ENCODE measurements around the gene FAM89B. TPM values are rescaled to one million over a fixed set of nuclear protein-coding genes. Genes with fewer than 3 reads are reported as not detected.
A peak's percentile ranks its signal among the peaks of the same experiment; 100 is the strongest.

FAM89B gene
- total and polyA plus RNA-seq, 2 of the 8 experiments (the other 6 are each of a cell fraction or from before 2014, with no cell fraction given) = 15.8 to 32.4 TPM

DNA sequence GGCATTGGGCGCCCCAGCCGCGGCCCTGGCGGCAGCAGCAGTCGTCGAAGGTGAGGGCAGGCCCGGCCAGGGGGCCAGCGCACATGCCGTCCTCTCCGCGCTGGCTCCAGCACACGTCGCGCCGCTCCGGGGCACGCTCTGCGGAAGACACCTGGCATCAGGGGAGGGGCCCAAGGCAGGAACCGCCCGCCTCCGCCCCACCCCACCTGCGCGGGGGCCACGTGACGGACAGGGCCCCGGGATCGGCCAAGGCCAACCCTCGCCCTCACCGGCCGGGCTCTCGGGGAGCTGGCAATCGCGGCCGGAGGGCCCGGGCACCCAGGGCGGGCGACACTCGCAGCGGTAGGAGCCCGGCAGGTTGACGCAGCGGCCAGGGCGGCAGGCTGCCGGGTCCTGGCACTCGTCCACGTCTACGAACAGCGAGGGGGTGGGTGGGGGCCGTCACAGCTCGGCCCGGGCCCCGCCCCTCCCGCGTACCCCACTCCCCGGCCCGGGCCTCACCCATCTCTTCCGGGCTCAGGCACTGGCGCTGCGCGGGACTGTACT is 32.5 kb upstream of the FAM89B start (continued):
- TF ChIP-seq SIN3A (conservative IDR thresholded peaks at IDR 0.05 in 1 of 2, IDR thresholded peaks at IDR 0.05 in 1 of 2; ENCODE audit: low read depth in 1 of 2, low read length in 2 of 2) (no peak; a peak in 1 of 4 replicates), EP300 (IDR thresholded peaks at IDR 0.05; ENCODE audit: borderline replicate concordance in 1 of 2, low read depth in 2 of 2, low read length in 2 of 2) (no peak), ATF3 (IDR thresholded peaks at IDR 0.05; ENCODE audit: insufficient read depth, low read depth, low read length) (0 out of 2 replicates have a peak, but pooled peaks have one; percentile 48), TAF7 (optimal IDR thresholded peaks at IDR 0.05; ENCODE audit: borderline replicate concordance, low read depth, low read length) (no peak), CREB1 (IDR thresholded peaks at IDR 0.05) (no peak), TEAD4 (IDR thresholded peaks at IDR 0.05; ENCODE audit: low read depth, low read length) (0 out of 2 replicates have a peak, but pooled peaks have one; percentile 13), TAF1 (IDR thresholded peaks at IDR 0.05; ENCODE audit: low read depth, low read length) (no peak), BCL11A (IDR thresholded peaks at IDR 0.05; ENCODE audit: low read depth in 2 of 2, low read length in 2 of 2) (no peak), SAP30 (IDR thresholded peaks at IDR 0.05; ENCODE audit: insufficient read depth, insufficient replicate concordance, low read length) (no peak), CBX8 (IDR thresholded peaks at IDR 0.05; ENCODE audit: borderline replicate concordance, low read depth, low read length) (no peak), NRF1 (IDR thresholded peaks at IDR 0.05; ENCODE audit: low read depth, low read length) (no peak), RBBP5 (IDR thresholded peaks at IDR 0.05; ENCODE audit: borderline replicate concordance, low read depth, low read length) (no peak; the same call in 1 of the 2 replicates), USF2 (IDR thresholded peaks at IDR 0.05; ENCODE audit: low read length) (peak; percentile 80), RXRA (IDR thresholded peaks at IDR 0.05; ENCODE audit: insufficient read depth, low read depth, low read length) (no peak), SP2 (IDR thresholded peaks at IDR 0.05; ENCODE audit: low read length) (no peak), CTBP2 (IDR thresholded peaks at IDR 0.05; ENCODE audit: borderline replicate concordance, insufficient read depth, insufficient read length, low read length) (peak; percentile 34), ASH2L (IDR thresholded peaks at IDR 0.05; ENCODE audit: low read length) (no peak), CEBPB (IDR thresholded peaks at IDR 0.05; ENCODE audit: low read depth, low read length) (no peak), EGR1 (IDR thresholded peaks at IDR 0.05; ENCODE audit: borderline replicate concordance, low read depth, low read length) (no peak), CHD2 (IDR thresholded peaks at IDR 0.05; ENCODE audit: low read length) (no peak), EZH2 (IDR thresholded peaks at IDR 0.05; ENCODE audit: low read depth, low read length, severe bottlenecking) (no peak)
- TF ChIP-seq, protein P1, sequence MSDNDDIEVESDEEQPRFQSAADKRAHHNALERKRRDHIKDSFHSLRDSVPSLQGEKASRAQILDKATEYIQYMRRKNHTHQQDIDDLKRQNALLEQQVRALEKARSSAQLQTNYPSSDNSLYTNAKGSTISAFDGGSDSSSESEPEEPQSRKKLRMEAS (IDR thresholded peaks at IDR 0.05) = peak; percentile 98

All from H1 (cell line).